SK-N-MC (cell line): ENCODE data around the gene EBF4.

Source experiments
- EZH2 ChIP-seq: fragments of 200-600 bp; sonication (generic); IDR thresholded peaks from one replicate; pipeline ENCODE4 v1.6.1; 2017; ENCODE audit warnings: antibody characterized with exemption
- FOXP2 ChIP-seq: optimal IDR thresholded peaks from 2 replicates; pipeline ENCODE3; 2011; ENCODE audit warnings: mild to moderate bottlenecking, moderate library complexity; ENCODE audit not compliant: insufficient read depth; ENCODE audit errors: extremely low read length, control extremely low read depth
- POLR2AphosphoS5 ChIP-seq: IDR thresholded peaks from 2 replicates; pipeline ENCODE4 v1.6.1; 2012; ENCODE audit warnings: mild to moderate bottlenecking, low read depth, low read length, borderline replicate concordance

GRCh38 chr20:2746636-2747265 lies 54.2 kb downstream of the EBF4 start:
- no peak for TF ChIP-seq EZH2
- TF ChIP-seq POLR2AphosphoS5, result no peak
- no peak for TF ChIP-seq FOXP2
